RCC 7860 (cell line): ENCODE data around the gene RETREG2.

Experiments used
- DNase-seq: peaks from one replicate; pipeline ENCODE4 v3.0.0-alpha.2; 2015; ENCODE audit warnings: low spot score
- FAIRE-seq: peaks from 2 replicates; lab custom pipeline; 2012; peaks lifted over from hg19 to GRCh38; lab: Jason Lieb, UNC

RETREG2 gene

GRCh38 chr2:219168932-219169331 is 9.1 kb upstream of the RETREG2 start:
- FAIRE-seq: no peak
- no peak for DNase-seq

DNA sequence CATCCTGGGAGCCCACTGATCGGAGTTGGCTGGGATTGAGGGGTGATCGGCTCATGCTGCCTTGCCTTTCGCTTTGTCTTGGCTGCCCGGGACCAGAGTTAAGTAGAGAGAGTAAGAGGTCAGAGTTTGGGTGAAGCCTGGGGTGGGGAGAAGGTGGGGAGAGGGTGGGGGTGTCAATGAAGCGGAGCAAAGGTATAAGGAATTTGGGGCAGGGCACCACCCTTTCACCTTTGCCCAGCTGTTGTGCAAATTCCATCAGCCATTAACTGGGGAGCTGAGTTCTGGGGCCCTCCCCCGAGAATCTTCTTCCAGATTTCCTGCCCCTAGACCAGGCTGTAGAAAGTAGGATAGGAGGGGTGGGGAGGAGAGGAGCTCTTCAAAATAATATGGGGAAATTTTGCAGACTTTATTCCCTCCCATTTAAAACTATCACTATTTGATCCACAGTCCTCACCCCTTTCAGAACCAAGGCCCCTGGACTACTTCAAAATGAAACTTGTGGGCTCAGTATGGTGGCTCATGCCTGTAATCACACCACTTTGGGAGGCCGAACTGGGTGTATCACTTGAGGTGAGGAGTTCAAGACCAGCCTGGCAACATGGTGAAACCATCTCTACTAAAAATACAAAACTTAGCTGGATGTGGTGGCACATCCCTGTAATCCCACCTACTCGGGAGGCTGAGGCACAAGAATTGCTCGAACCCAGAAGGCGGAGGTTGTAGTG is 8.0 kb upstream of the RETREG2 start, which contains the start of gene SLC23A3:
TSS of gene SLC23A3 (minus strand) at position 100 of the 725 bp plus-strand sequence. CDS start at position 55, 45 bp downstream.
- DNase-seq (no peak), FAIRE-seq (no peak)

DNA sequence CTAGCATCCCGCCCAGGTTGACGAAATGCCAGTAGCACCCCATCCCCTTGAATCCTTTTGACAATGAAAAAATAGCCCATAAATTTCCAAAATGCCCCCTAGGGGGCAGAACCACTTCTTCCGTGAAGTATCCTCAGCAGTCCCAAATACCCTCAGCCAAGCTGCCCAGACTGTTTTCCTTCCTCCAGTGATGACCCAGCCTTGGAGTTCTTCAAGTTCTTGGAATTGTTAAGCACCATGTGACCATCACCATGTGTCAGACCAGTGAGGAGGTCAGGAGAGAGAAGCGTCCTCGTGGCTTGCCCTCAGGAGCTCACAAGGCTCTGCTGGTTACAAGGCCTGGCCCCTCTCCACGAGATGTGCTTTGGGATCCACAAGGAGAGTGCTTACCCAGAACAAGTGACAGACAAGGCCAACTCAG is 6.8 kb upstream of the RETREG2 start:
- DNase-seq (peak; percentile 54), FAIRE-seq (no peak)

GRCh38 chr2:219172231-219173154 is 5.6 kb upstream of the RETREG2 start:
- DNase-seq: no peak
- no peak for FAIRE-seq

DNA sequence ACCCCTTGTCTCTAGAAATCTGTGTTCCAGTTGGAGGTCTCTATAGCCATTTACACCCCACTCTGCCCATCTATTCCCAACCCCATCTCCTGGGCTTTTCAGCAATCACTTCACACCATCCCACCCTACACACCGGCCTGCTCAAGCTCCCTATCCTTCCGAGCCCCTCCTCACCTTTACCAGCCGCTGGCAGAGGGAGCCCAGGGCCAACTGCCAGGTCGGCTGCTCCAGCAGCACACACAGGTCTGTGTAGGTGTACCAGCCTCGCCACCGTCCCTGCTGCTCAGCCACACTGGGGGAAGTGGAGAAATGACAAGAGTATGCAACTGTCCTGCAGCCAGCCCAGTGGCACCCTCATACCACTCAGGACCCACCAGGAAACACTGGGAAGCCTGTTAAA is 4.9 kb upstream of the RETREG2 start:
- no peak for FAIRE-seq
- DNase-seq: no peak

DNA sequence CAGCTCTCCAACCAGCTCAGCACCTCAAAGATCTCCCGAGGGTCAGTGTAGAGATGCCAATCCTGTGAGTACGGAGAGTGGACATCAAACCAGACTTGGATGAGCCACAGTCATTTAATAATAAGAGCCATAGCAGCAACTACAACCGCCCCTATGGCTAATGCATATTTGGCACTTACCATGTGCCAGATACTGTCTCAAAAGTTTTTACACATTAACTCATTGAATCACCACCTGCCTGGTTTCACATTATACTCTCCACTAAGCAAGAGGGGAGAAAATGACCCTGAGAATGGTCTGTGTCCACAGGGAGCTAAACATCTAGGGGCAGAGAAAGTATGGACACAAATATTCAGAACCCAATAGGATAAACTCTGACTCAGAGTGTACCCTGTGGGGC is 3.9 kb upstream of the RETREG2 start:
- FAIRE-seq (no peak), DNase-seq (peak; percentile 37)

DNA sequence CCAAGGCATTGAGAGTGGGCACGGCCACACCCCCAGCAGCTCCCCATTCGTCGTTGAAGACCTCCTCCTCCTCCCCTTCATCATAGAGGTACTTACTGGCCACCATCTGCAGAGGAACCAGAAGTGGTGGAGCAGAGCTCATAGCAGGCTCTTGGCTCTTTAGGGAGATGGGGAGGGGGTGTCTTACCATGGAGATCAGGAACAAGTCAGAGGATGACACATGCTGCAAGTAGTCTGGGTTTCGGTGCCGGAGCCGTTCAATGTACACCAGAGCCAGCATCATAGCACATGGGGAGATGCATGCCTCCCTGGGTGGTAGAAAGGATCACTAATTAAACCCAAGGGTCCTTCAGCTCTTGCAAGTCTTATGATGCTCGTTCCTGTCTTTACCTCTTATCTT is 3.3 kb upstream of the RETREG2 start:
- FAIRE-seq (no peak), DNase-seq (no peak)

- FAIRE-seq (no peak), DNase-seq (no peak)
Measured at GRCh38 chr2:219175486-219175885, 2.6 kb upstream of the RETREG2 start.

DNA sequence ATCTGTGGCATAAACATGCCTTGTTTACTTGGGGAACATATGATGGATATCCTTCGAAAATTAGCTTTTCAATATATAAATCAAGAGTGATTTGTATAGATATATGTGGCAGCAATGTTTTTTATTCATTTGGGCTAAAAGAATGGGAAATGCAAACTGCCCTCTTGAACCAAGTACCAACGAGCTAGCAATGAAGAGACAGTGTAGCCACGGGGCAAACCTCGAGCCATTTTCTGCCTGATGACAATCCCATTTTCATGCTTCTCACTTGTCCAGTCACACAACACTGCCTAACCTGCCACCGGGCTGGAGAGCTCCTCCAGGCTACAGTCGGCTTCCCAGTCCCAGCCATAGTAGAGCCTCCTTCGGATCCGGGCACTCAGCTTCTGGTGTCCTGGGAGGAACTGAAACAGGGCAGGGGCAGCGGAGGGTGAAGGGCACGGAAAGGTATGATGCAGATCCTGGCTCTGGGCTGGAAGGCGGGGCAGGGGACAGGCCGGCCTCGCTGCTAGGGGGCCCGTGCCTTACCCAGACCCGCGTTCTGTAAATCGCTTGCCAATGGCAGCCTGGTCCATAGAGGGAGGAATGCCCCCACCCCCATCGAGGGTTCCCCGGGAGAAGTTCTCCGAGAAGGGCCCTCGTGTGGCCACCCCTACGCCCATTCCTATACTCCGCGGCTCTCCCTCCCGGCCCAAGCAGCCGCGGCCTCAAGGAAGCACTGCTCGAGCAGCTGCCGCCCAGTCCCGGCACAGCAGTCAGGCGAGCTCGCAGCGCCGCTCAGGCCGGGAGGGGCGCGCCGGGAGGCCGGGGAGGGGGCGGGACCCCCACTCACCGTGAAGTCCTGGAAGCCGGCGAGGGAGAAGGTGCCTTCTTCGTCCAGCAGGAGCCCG is 1.9 kb upstream of the RETREG2 start:
- DNase-seq: peak; percentile 22
- FAIRE-seq: no peak

GRCh38 chr2:219176818-219177551 is 1.1 kb upstream of the RETREG2 start, which contains the start of gene CNPPD1:
Gene CNPPD1, minus strand, starts transcription at chr2:219176925. Its CDS starts 97 bp downstream, at chr2:219176828.
- FAIRE-seq (no peak), DNase-seq (peak; percentile 74)

DNA sequence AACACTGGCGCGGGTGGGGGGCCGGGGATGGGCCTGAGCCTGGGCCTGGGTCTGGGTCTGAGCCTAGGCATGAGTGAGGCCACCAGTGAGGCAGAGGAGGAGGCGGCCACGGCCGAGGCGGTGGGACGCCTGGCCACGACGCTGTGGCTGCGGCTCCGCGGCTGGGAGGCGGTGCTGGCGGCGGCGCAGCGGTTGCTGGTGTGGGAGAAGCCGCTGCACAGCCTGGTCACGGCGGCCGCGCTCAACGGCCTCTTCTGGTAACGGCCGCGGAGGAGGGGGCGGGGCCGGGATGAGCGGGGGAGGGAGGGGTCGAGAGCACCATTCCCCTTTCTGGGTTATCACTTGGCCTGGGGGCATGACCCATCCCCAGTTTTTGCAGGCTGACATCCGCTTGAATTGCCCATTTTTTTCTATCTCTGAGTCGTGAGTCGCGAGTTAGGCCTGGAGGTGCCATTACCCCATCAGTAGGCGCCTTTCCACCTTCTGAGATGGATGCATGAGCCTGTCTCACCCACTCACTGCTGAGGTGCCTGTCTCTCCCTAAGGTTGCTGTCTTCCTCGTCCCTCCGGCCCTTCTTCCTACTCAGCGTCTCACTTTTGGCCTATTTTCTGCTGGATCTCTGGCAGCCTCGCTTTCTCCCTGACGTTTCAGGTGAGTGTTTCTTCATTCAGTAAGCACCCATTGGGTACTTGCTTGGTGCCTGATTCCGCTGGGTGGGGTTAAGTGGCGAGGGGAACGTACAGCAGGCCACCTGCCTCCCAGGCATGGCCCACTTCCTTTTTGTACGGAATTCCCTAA is 501 bp downstream of the RETREG2 start:
- DNase-seq (peak; percentile 19), FAIRE-seq (no peak)

GRCh38 chr2:219179601-219180465 is 1.8 kb downstream of the RETREG2 start:
- no peak for DNase-seq
- no peak for FAIRE-seq

GRCh38 chr2:219180961-219181360 is 2.9 kb downstream of the RETREG2 start:
- no peak for FAIRE-seq
- DNase-seq: no peak

- no peak for FAIRE-seq
- DNase-seq: no peak
Measured at GRCh38 chr2:219181531-219181930, 3.5 kb downstream of the RETREG2 start.

DNA sequence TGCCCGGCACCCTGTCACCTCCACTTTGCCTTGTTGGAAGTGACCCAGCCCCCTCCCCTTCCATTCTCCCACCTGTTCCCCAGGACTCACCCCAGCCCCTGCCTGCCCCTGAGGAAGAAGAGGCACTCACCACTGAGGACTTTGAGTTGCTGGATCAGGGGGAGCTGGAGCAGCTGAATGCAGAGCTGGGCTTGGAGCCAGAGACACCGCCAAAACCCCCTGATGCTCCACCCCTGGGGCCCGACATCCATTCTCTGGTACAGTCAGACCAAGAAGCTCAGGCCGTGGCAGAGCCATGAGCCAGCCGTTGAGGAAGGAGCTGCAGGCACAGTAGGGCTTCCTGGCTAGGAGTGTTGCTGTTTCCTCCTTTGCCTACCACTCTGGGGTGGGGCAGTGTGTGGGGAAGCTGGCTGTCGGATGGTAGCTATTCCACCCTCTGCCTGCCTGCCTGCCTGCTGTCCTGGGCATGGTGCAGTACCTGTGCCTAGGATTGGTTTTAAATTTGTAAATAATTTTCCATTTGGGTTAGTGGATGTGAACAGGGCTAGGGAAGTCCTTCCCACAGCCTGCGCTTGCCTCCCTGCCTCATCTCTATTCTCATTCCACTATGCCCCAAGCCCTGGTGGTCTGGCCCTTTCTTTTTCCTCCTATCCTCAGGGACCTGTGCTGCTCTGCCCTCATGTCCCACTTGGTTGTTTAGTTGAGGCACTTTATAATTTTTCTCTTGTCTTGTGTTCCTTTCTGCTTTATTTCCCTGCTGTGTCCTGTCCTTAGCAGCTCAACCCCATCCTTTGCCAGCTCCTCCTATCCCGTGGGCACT is 4.5 kb downstream of the RETREG2 start:
- DNase-seq (no peak), FAIRE-seq (no peak)

- FAIRE-seq (no peak), DNase-seq (no peak)
Measured at GRCh38 chr2:219183151-219183772, 5.2 kb downstream of the RETREG2 start.

DNA sequence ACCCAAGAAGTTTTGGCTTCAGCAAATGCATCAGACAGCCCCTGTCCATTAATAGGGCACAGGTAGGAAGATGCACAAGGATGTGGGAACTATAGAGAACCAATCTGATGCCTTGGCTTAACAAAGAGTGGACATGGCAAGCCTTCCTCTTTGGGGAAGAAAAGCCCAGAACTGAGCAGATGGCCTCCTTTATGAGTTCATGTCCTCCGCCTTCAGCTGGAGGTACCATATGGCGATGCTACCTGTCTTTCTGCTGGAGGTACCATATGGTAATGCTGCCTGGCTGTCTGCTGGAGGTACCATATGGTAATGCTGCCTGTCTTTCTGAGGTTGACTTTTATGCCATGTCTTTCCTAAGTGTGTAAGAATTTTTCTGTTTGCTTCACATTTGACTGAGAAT is 6.0 kb downstream of the RETREG2 start:
- DNase-seq: no peak
- FAIRE-seq: no peak
